Skeletal muscle tissue (tissue), 4 donors: Measurements from ENCODE around the gene CHD5. TPM values are rescaled to one million over a fixed set of nuclear protein-coding genes. Genes with fewer than 3 reads are reported as not detected.

Experiments used
- H3K27ac ChIP-seq: one replicate; pipeline ENCODE4 v1.7.0; 2013; ENCODE audit warnings: mild to moderate bottlenecking, low read depth, low read length, inconsistent platforms
- H3K27me3 ChIP-seq, 3 donors: one replicate each; pipeline ENCODE4 v1.7.0; 2013; ENCODE audit warnings: low read length in 3 of 3; ENCODE audit not compliant: control insufficient read depth in 3 of 3, insufficient read depth in 3 of 3
- H3K36me3 ChIP-seq, 3 donors: one replicate each; pipeline ENCODE4 v1.7.0; 2013; ENCODE audit warnings: low read length in 3 of 3; ENCODE audit not compliant: control insufficient read depth in 3 of 3, insufficient read depth in 3 of 3
- H3K4me1 ChIP-seq, 3 donors: one replicate each; pipeline ENCODE4 v1.7.0; 2013; ENCODE audit warnings: low read length in 3 of 3, mild to moderate bottlenecking in 3 of 3; ENCODE audit not compliant: control insufficient read depth in 3 of 3, insufficient read depth in 3 of 3
- H3K4me3 ChIP-seq, 3 donors: one replicate each; pipeline ENCODE4 v1.7.0; 2013; ENCODE audit warnings: low read length in 3 of 3
- H3K9ac ChIP-seq, 3 donors: one replicate each; pipeline ENCODE4 v1.7.0; 2013; ENCODE audit warnings: low read length in 3 of 3, mild to moderate bottlenecking in 3 of 3, moderate library complexity in 2 of 3, low read depth in 1 of 3
- H3K9me3 ChIP-seq, 3 donors: one replicate each; pipeline ENCODE4 v1.7.0; 2013; ENCODE audit warnings: low read length in 3 of 3; ENCODE audit not compliant: control insufficient read depth in 3 of 3
- total RNA-seq: library from RNA; depleted of rRNA; stranded (reverse); fragments of >200 nt; gene quantifications from one replicate; pipeline ENCODE4 v1.2.3, GENCODE V29; 2014
- donor health status: Osteomylitis.

Gene CHD5
- total RNA-seq, 1 donor from 2014 or later, result not detected

GRCh38 chr1:6167391-6168303 is 12.5 kb downstream of the CHD5 start:
- Histone ChIP-seq H3K36me3 (no peaks in the 10 kb centered on the region), H3K9me3 (no peaks in the 10 kb centered on the region), H3K4me3 (no peak overlapping the region), H3K4me1 (peaks cover 0 to 4% (median 2%) of the 10 kb centered on the region in 3 donors), H3K27ac (no peak overlapping the region), H3K27me3 (peaks cover 23 to 72% (median 58%) of the 10 kb centered on the region in 3 donors), H3K9ac (no peak overlapping the region)

DNA sequence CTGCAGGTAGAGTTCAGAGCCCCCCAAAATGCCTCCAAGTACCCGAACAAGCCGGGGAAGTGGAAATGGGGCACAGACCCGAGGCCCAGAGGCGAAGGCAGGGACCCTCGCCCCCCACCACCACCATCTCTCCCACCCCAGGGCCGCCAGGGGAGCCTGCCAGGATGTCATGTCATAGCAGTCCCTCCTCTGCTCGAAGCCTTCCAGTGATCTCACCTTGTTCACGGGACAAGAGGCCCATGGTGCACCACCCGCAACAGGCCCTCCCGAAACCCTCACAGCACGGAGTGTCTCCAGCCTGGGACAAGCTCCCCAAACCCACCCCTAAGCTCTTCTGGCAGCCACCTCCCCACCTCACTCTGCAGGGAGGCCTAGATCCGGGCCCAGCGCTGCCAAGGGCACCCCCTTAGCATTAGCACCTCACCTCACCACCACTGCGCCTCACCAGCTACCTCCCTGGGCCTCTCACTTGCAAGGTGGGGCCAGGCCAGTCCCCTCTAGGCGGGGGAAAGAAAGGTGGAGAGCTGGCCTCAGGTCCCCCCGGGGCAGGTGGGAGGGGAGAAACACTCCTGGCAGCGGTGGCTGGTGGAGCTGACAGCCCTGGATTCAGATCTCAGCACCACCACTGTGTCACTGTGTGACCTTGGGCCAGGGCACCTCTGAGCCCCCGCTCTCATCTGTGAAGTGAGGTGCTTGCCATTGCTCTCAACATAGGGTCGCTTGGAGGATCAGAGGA is 13.3 kb downstream of the CHD5 start:
- H3K9ac ChIP-seq, result no peak overlapping the region
- H3K36me3 ChIP-seq, result no peaks in the 10 kb centered on the region
- H3K4me1 ChIP-seq, result peaks cover 0 to 4% (median 2%) of the 10 kb centered on the region in 3 donors
- H3K27ac ChIP-seq, result no peak overlapping the region
- H3K9me3 ChIP-seq, result no peaks in the 10 kb centered on the region
- no peak overlapping the region for H3K4me3 ChIP-seq
- peaks cover 20 to 71% (median 59%) of the 10 kb centered on the region in 3 donors for H3K27me3 ChIP-seq

DNA sequence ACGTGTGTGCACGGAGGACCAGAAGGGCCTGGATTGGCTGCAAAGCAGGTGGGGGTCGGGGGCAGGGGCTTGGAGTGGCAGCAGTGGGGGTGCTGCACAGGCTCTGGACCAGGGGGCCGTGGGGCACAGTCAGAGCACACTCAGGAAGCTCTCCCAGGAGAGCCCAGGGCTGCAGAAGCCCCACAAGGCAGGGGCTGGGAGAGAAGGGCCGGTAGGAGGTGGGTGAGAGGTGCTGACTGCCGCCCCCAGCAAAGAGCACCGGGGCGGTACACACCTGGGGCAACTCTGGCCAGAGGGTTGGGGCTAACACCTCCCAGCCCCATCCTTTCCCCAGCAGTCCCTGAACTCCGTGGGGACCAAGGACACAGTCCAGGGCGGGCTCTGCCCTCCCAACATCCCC is 13.9 kb downstream of the CHD5 start:
- Histone ChIP-seq H3K27ac (no peak overlapping the region), H3K9ac (no peak overlapping the region), H3K36me3 (no peaks in the 10 kb centered on the region), H3K27me3 (peaks cover 15 to 71% (median 58%) of the 10 kb centered on the region in 3 donors), H3K4me3 (no peak overlapping the region), H3K4me1 (peaks cover 0 to 4% (median 2%) of the 10 kb centered on the region in 3 donors), H3K9me3 (no peaks in the 10 kb centered on the region)

- no peak overlapping the region for H3K9ac ChIP-seq
- no peaks in the 10 kb centered on the region for H3K9me3 ChIP-seq
- no peak overlapping the region for H3K27ac ChIP-seq
- H3K4me3 ChIP-seq, result no peak overlapping the region
- H3K27me3 ChIP-seq, result peaks cover 10 to 72% (median 57%) of the 10 kb centered on the region in 3 donors
- H3K36me3 ChIP-seq, result no peaks in the 10 kb centered on the region
- H3K4me1 ChIP-seq, result peaks cover 0 to 2% (median 0%) of the 10 kb centered on the region in 3 donors
These were observed 14.6 kb downstream of the CHD5 start for GRCh38 chr1:6165441-6165985.

DNA sequence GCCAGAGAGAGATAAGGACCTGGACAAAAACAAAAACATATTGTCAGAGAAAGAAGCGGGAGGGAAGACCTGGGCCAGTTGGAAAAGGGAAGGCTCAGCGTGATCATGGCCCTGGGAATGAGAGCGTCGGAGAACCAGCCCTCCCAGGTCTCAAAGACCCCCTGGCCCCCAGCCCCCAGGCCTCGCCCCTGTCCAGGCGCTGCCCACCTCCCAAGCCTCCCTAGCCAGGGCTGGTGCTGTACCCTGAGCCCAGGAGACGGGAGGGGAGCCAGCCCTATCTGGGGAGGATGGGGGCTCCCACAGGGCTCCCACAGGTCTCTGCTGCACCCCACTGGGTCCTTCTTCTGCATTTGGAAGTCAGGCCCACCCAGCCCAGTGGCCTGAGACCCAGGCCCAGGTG is 15.1 kb downstream of the CHD5 start:
- no peak overlapping the region for H3K9ac ChIP-seq
- no peaks in the 10 kb centered on the region for H3K9me3 ChIP-seq
- H3K27ac ChIP-seq, result no peak overlapping the region
- H3K36me3 ChIP-seq, result no peaks in the 10 kb centered on the region
- H3K27me3 ChIP-seq, result peaks cover 10 to 68% (median 54%) of the 10 kb centered on the region in 3 donors
- H3K4me1 ChIP-seq, result no peaks in the 10 kb centered on the region
- H3K4me3 ChIP-seq, result no peak overlapping the region

- Histone ChIP-seq H3K4me3 (no peak overlapping the region), H3K36me3 (no peaks in the 10 kb centered on the region), H3K4me1 (no peaks in the 10 kb centered on the region), H3K9ac (no peak overlapping the region), H3K27ac (no peak overlapping the region), H3K27me3 (peaks cover 15 to 64% (median 53%) of the 10 kb centered on the region in 3 donors), H3K9me3 (no peaks in the 10 kb centered on the region)
These were observed 16.0 kb downstream of the CHD5 start for GRCh38 chr1:6163973-6164617.

- Histone ChIP-seq H3K4me3 (no peak overlapping the region), H3K4me1 (no peaks in the 10 kb centered on the region), H3K36me3 (no peaks in the 10 kb centered on the region), H3K9ac (no peak overlapping the region), H3K27ac (no peak overlapping the region), H3K27me3 (peaks cover 15 to 61% (median 54%) of the 10 kb centered on the region in 3 donors), H3K9me3 (no peaks in the 10 kb centered on the region)
These were observed 16.7 kb downstream of the CHD5 start for GRCh38 chr1:6163191-6163972.

DNA sequence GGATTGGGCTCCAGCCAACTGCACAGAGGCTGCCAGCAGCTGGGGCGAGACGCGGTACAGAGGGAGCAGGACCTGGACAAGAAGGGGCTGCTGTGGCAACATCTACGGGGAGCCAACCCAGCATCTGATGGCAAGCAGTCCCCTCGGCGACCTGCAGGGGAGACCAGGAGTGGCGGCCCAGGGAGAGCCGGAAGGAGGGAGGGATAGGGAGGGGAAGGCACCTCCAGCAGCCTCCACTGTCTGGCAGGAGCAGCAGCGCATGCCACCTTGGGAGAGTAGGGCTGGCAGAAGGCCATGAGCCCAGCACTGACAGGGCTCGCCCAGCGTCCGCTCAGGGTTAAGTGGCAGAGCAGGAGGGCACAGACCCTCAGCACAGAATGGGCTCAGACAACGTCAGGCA is 17.3 kb downstream of the CHD5 start:
- no peaks in the 10 kb centered on the region for H3K4me1 ChIP-seq
- peaks cover 13 to 61% (median 54%) of the 10 kb centered on the region in 3 donors for H3K27me3 ChIP-seq
- H3K9me3 ChIP-seq, result no peaks in the 10 kb centered on the region
- no peak overlapping the region for H3K27ac ChIP-seq
- H3K9ac ChIP-seq, result no peak overlapping the region
- no peaks in the 10 kb centered on the region for H3K36me3 ChIP-seq
- H3K4me3 ChIP-seq, result no peak overlapping the region

DNA sequence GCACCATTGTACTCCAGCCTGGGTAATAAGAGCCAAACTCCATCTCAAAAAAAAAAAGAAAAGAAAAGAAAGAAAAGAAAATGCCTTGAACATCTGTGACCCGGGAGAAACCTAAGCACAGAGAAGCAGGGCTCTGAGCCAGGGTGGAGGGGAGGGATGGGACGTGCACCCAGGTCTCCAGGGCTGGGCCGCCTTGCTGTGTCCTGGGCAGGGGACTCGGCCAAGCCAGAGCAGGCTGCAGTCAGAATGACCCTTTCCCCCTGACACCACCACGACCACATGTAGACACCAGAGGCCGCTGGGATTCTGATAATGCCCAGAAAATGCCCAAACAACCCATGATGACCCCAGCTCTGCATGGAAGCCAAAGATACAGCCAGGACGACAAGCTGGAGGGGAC is 17.8 kb downstream of the CHD5 start:
- no peaks in the 10 kb centered on the region for H3K36me3 ChIP-seq
- no peak overlapping the region for H3K4me3 ChIP-seq
- H3K9me3 ChIP-seq, result no peaks in the 10 kb centered on the region
- no peak overlapping the region for H3K9ac ChIP-seq
- no peaks in the 10 kb centered on the region for H3K4me1 ChIP-seq
- H3K27me3 ChIP-seq, result peaks cover 9 to 58% (median 50%) of the 10 kb centered on the region in 3 donors
- H3K27ac ChIP-seq, result no peak overlapping the region
